Subcutaneous adipose tissue (tissue), 4 donors: ENCODE results near the gene SELP. TPM values are rescaled to one million over a fixed set of nuclear protein-coding genes. Genes with fewer than 3 reads are reported as not detected.

Source experiments
- CTCF ChIP-seq: fragments of 450-650 bp; IDR thresholded peaks from one replicate; pipeline ENCODE4 v1.5.1; 2016; ENCODE audit warnings: low read depth, mild to moderate bottlenecking, control low read depth, antibody characterized with exemption, moderate library complexity
- total RNA-seq, 4 donors: library from RNA; depleted of rRNA; stranded (reverse); fragments of >200 nt; gene quantifications; one replicate each; pipeline ENCODE4 v1.1.0, GENCODE V29; 2016

The SELP gene
- total RNA-seq, 4 donors from 2014 or later = 5.1 to 15.0 (median 9.6) TPM

GRCh38 chr1:169548282-169548681 is 81.6 kb downstream of the SELP start:
- no peak for TF ChIP-seq CTCF

- no peak for TF ChIP-seq CTCF
Measured at GRCh38 chr1:169546087-169546995, 83.6 kb downstream of the SELP start.

- TF ChIP-seq CTCF = no peak
Measured at GRCh38 chr1:169545472-169545871, 84.5 kb downstream of the SELP start.

GRCh38 chr1:169538998-169539871 is 90.7 kb downstream of the SELP start:
- no peak for TF ChIP-seq CTCF

Other genes starting within 250 kb of the SELP start
- not detected for gene CCDC181, start 202.7 kb downstream of the SELP start, total RNA-seq
- gene SLC19A2, start 144.2 kb downstream of the SELP start, total RNA-seq = 10 to 100 TPM; 26.2 to 79.7 (median 41.4) TPM
- gene F5, start 43.6 kb downstream of the SELP start, total RNA-seq = 10 to 100 TPM in 2 of 4 donors, 1 to 10 TPM in 2; 2.3 to 16.3 (median 8.2) TPM
- 1 to 10 TPM in 3 of 4 donors, under 1 TPM in 1; 0.75 to 2.7 (median 1.7) TPM for gene SELL, start 81.5 kb upstream of the SELP start, total RNA-seq
- 1 to 10 TPM in 1 of 4 donors, under 1 TPM in 2, not detected in 1; 0.19 to 1.8 (median 0.33) TPM for gene SELE, start 104.0 kb upstream of the SELP start, total RNA-seq
- 1 to 10 TPM; 3.6 to 6.2 (median 5.1) TPM for gene METTL18, start 164.8 kb upstream of the SELP start, total RNA-seq